CD4-positive, CD25-positive, alpha-beta regulatory T cell (primary cell): ENCODE data around the gene EMC8. TPM values are rescaled to one million over a fixed set of nuclear protein-coding genes. Genes with fewer than 3 reads are reported as not detected.

Experiments
- ATAC-seq, 2 donors: fragments of 150-1000 bp; cut with Tn5 transposase; one replicate each; pipeline ENCODE4 v1.10.0; 2021; ENCODE audit warnings: low read depth in 2 of 2, moderate number of reproducible peaks in 2 of 2, moderate library complexity in 1 of 2
- DNase-seq, 3 donors: peaks; one replicate each; pipeline versions ENCODE4 v3.0.0 to v3.0.0-alpha.2; 2012 to 2022; ENCODE audit warnings: mixed read lengths in 1 of 3
- H3K27ac ChIP-seq: one replicate; pipeline ENCODE4 v1.7.0; 2013; ENCODE audit warnings: mild to moderate bottlenecking, low read length; ENCODE audit not compliant: insufficient read depth, poor library complexity, severe bottlenecking
- H3K27me3 ChIP-seq: one replicate; pipeline ENCODE4 v1.7.0; 2013; ENCODE audit warnings: low read length; ENCODE audit not compliant: control insufficient read depth, insufficient read depth
- H3K36me3 ChIP-seq: one replicate; pipeline ENCODE4 v1.7.0; 2013; ENCODE audit warnings: mild to moderate bottlenecking, low read length, moderate library complexity; ENCODE audit not compliant: control insufficient read depth, insufficient read depth
- H3K4me1 ChIP-seq: 2 replicates; pipeline ENCODE4 v1.7.0; 2013; ENCODE audit warnings: mild to moderate bottlenecking, low read length; ENCODE audit not compliant: insufficient read depth, control insufficient read depth, poor library complexity, severe bottlenecking
- H3K4me3 ChIP-seq: one replicate; pipeline ENCODE4 v1.7.0; 2013; ENCODE audit warnings: low read depth, mild to moderate bottlenecking, low read length, moderate library complexity
- H3K9me3 ChIP-seq, 2 experiments: 1 replicate in 1 of 2; 2 replicates in 1 of 2; pipeline ENCODE4 v1.7.0; 2013; ENCODE audit warnings: low read length in 2 of 2, mild to moderate bottlenecking in 1 of 2, moderate library complexity in 1 of 2; ENCODE audit not compliant: control insufficient read depth in 2 of 2
- H3K27ac Mint-ChIP-seq, 3 donors: one replicate each; pipeline ENCODE4 v1.8.0; 2020 to 2022; ENCODE audit warnings: mild to moderate bottlenecking in 3 of 3, mixed read lengths in 3 of 3, moderate library complexity in 2 of 3
- H3K27me3 Mint-ChIP-seq: one replicate; pipeline ENCODE4 v1.8.0; 2022; ENCODE audit warnings: mild to moderate bottlenecking, mixed read lengths
- H3K36me3 Mint-ChIP-seq: one replicate; pipeline ENCODE4 v1.8.0; 2020; ENCODE audit warnings: mixed read lengths
- H3K4me1 Mint-ChIP-seq, 4 donors: one replicate each; pipeline ENCODE4 v1.8.0; 2020 to 2022; ENCODE audit warnings: mixed read lengths in 4 of 4, mild to moderate bottlenecking in 1 of 4
- H3K4me3 Mint-ChIP-seq, 4 donors: one replicate each; pipeline ENCODE4 v1.8.0; 2020 to 2022; ENCODE audit warnings: mild to moderate bottlenecking in 4 of 4, mixed read lengths in 4 of 4, moderate library complexity in 3 of 4
- H3K9me3 Mint-ChIP-seq, 7 donors: one replicate each; pipeline ENCODE4 v1.8.0; 2020 to 2022; ENCODE audit warnings: mixed read lengths in 7 of 7, mild to moderate bottlenecking in 3 of 7, moderate library complexity in 2 of 7
- polyA plus RNA-seq, 4 donors: library from polyadenylated mRNA; unstranded; fragments of 300-500 nt; fragmentation: Illumina TruSeq; gene quantifications; one replicate each; pipeline ENCODE4 v1.2.3, GENCODE V29; 2021
- total RNA-seq: library from RNA; stranded (reverse); gene quantifications from one replicate; pipeline ENCODE4 v1.2.3, GENCODE V29; 2022

The EMC8 gene
- total and polyA plus RNA-seq, 5 donors from 2014 or later = 23.7 to 36.9 (median 28.8) TPM

DNA sequence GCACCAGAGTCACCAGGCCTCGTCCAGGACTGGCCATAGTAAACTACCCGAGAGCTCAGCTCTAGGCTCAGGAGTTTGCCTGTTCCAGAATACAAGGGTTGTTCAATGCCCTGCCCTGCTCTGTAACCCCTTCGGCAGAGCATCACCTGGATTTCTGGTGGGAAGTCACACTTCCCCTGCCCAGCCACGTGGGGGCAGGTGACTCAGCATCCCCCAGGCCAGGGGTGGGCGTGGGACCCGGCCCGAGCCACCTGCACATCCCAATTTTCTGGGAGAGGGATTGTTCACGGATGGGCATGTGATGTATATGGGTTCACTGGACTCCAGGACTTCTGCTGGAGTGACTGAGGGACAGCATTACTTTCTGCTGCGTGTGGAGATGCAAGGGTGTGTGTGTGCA, 26.0 kb upstream of the EMC8 start:
- H3K27me3 Mint-ChIP-seq = peaks cover 4% of the 10 kb centered on the region

DNA sequence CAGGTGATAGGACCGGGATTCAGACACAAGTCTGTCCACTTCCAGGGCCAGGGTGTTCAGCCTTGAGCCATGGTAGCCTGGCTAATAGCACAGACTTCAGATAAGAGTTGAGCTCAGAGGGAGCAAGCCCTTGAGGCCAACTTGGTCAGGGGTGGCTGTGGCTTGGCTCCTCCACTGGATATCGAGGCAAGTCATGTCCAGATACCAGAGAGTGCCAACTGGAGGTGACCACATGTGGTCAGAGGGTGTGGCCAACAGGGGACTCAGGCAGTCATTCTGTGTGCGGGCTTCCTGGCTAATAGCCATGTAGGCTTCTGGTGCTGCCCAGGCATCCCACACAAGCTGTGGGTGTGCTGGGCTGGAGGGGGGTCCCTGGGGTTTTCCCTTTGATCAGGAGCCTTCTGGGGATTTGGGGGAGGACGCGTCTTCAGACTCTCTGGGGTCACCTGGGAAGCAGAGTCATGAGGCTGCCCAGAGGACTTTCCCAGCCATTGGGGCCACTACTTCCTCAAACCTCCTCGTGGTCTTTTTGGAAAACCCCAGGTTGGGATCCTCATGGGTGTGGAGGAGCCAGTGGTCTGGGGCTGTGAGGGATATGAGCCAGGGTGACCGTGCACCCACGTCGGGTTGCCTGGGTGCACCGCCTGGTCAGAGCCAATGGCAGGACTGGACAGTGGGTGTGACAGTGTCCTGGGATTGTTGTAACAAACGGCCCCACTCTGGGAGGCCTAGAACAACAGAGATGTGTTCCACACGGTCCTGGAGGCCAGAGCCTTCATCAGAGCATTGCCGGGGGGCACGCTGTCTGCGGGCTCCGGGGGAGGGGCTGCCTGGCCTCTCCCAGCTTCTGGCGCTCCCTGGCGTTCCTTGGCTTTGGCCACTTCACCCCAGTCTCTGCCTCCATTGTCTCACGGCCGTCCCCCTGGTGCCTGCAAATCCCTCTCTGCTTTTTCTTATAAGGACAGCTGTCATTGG, 25.1 kb upstream of the EMC8 start:
- no peaks in the 10 kb centered on the region for H3K36me3 ChIP-seq
- H3K9me3 Mint-ChIP-seq = peaks cover 0 to 4% (median 0%) of the 10 kb centered on the region in 7 donors
- no peak overlapping the region for H3K4me3 Mint-ChIP-seq
- ATAC-seq = no peak
- no peak overlapping the region for H3K27ac ChIP-seq
- H3K9me3 ChIP-seq = no peaks in the 10 kb centered on the region
- no peaks in the 10 kb centered on the region for H3K27me3 ChIP-seq
- H3K27me3 Mint-ChIP-seq = peaks cover 4% of the 10 kb centered on the region
- peaks cover 0 to 11% (median 0%) of the 10 kb centered on the region in 4 donors for H3K4me1 Mint-ChIP-seq
- no peaks in the 10 kb centered on the region for H3K36me3 Mint-ChIP-seq
- no peak overlapping the region for H3K27ac Mint-ChIP-seq
- H3K4me3 ChIP-seq = no peak overlapping the region
- peaks cover 1% of the 10 kb centered on the region for H3K4me1 ChIP-seq
- DNase-seq = no peak

More for the DNA sequence above, 26.0 kb upstream of the EMC8 start:
- ATAC-seq (no peak), DNase-seq (no peak)
- no peak overlapping the region for H3K27ac ChIP-seq
- Mint-ChIP-seq H3K9me3 (peaks cover 0 to 4% (median 0%) of the 10 kb centered on the region in 7 donors), H3K27ac (no peak overlapping the region), H3K36me3 (no peaks in the 10 kb centered on the region), H3K4me1 (peaks cover 0 to 12% (median 0%) of the 10 kb centered on the region in 4 donors), H3K4me3 (no peak overlapping the region)
- H3K27me3 ChIP-seq = no peaks in the 10 kb centered on the region
- H3K36me3 ChIP-seq = no peaks in the 10 kb centered on the region
- H3K4me3 ChIP-seq = no peak overlapping the region
- no peaks in the 10 kb centered on the region for H3K9me3 ChIP-seq
- peaks cover 3% of the 10 kb centered on the region for H3K4me1 ChIP-seq

DNA sequence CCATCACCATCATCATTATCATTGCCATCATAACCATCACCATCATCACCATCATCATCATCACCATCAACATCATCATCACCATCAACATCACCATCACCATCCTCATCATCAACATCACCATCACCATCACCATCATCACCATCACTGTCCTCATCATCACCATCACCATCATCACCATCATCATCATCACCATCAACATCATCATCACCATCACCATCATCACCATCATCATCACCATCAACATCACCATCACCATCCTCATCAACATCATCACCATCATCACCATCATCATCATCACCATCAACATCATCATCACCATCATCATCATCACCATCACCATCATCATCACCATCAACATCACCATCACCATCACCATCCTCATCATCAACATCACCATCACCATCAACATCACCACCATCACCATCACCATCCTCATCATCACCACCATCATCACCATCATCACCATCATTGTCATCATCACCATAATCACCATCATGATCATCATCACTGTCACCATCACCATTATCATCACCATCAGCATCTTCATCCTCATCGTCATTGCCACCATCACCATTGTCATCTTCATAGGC, 24.1 kb upstream of the EMC8 start:
- no peaks in the 10 kb centered on the region for H3K36me3 ChIP-seq
- no peak overlapping the region for H3K4me3 ChIP-seq
- Mint-ChIP-seq H3K9me3 (no peaks in the 10 kb centered on the region), H3K4me3 (no peak overlapping the region), H3K36me3 (no peaks in the 10 kb centered on the region), H3K27ac (no peak overlapping the region), H3K4me1 (peaks cover 0 to 6% (median 0%) of the 10 kb centered on the region in 4 donors), H3K27me3 (peaks cover 7% of the 10 kb centered on the region)
- no peak for ATAC-seq
- H3K4me1 ChIP-seq = no peaks in the 10 kb centered on the region
- no peak for DNase-seq
- no peak overlapping the region for H3K27ac ChIP-seq
- no peaks in the 10 kb centered on the region for H3K9me3 ChIP-seq
- H3K27me3 ChIP-seq = no peaks in the 10 kb centered on the region

DNA sequence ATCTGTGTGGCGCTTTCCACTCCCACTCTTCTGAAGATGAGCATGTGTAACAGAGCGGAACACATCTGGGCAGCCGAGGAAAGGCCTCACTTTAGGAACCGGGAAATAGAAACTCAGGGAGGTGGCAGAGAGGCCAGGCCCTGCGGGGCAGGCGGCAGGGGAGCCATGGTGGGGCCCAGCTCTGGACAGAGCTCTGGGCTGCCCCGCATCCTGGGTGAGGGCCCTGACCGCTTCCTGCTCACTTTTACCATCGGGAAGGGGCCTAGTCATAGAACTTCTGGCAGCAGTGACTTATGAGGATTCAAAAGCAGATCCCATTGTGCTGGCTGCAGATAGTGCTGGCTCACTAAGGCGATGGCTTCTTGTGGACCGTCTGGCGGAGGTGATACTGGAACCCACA, 22.8 kb upstream of the EMC8 start:
- H3K4me3 ChIP-seq = no peak overlapping the region
- H3K27ac ChIP-seq = no peak overlapping the region
- H3K4me1 Mint-ChIP-seq = peaks cover 0 to 6% (median 0%) of the 10 kb centered on the region in 4 donors
- no peaks in the 10 kb centered on the region for H3K9me3 ChIP-seq
- DNase-seq (no peak), ATAC-seq (no peak)
- no peaks in the 10 kb centered on the region for H3K9me3 Mint-ChIP-seq
- H3K36me3 ChIP-seq = no peaks in the 10 kb centered on the region
- H3K27ac Mint-ChIP-seq = no peak overlapping the region
- no peaks in the 10 kb centered on the region for H3K27me3 ChIP-seq
- no peaks in the 10 kb centered on the region for H3K4me1 ChIP-seq
- H3K36me3 Mint-ChIP-seq = no peaks in the 10 kb centered on the region
- peaks cover 8% of the 10 kb centered on the region for H3K27me3 Mint-ChIP-seq
- no peak overlapping the region for H3K4me3 Mint-ChIP-seq

DNA sequence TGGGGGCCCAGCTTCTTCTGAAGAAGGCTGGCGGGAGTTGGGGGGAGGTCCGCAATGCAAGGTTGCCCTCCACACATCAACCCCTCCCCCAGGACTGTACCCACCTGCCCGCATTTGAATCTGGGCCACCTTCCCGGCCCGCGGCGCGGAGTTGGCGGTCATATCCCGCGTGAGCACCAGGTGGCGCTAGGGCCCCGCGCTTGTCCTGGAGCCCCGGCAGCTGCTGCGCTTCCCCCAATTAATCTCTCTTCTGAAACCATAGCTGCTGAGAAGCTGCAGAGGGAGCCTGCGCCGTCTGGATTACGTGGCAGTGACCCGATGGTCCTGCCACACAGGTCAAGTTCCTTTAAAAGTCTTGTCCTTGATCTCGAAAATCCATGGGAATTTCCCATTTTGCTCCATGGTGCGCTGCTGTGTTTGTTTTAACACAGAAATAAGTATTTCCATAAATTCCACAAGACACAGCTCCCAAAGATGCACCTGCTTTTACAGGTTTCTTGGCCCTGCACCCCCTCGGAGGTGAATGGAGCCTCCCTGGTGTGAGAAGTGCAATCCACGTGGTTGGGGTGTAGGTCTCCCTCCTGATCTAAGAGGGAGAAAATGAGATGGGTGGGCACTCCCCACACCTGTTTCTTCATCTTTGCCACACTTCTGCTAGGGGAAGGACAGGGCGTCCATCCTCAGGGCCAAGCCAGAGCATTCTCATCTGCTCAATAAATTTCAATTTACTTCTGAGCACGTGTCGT, 22.2 kb upstream of the EMC8 start:
- Mint-ChIP-seq H3K27me3 (peaks cover 10% of the 10 kb centered on the region), H3K4me3 (peak overlapping the region in 1 of 4 donors; percentile 64), H3K27ac (no peak overlapping the region), H3K9me3 (no peaks in the 10 kb centered on the region), H3K4me1 (peaks cover 0 to 6% (median 0%) of the 10 kb centered on the region in 4 donors), H3K36me3 (no peaks in the 10 kb centered on the region)
- Histone ChIP-seq H3K36me3 (no peaks in the 10 kb centered on the region), H3K9me3 (no peaks in the 10 kb centered on the region), H3K27ac (no peak overlapping the region), H3K27me3 (no peaks in the 10 kb centered on the region), H3K4me3 (no peak overlapping the region), H3K4me1 (no peaks in the 10 kb centered on the region)
- ATAC-seq (peak; percentile 65 to 76), DNase-seq (peak; percentile 51 to 67 (median 58))

DNA sequence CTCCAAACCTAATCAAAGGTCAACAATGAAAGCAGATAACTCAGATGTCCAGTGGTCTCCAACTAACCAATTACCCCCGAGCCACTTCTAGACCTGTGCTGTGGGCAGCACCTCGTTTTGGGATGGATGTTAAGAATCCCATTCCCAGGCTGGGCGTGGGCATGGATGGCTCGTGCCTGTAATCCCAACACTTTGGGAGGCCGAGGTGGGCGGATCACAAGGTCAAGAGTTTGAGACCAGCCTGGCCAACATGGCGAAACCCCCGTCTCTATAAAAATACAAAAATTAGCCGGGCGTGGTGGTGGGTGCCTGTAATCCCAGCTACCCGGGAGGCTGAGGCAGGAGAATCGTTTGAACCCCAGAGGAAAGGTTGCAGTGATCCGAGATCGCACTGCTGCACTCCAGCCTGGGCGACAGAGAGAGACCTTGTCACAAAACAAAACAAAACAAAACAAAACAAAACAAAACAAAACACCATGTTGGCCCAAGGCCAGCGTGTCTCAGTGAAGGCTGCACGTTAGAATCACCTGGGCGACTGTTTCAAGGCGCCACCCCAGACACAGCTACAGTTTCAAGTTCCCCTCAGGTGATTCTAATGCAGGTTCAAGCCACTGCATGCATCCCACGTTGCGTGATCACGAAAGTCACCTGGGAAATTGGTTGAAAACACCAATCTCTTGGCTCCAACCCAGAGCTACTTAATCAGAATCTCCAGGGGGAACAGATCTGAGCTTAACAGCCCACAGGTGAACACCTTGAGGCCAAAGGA, 21.4 kb upstream of the EMC8 start:
- peaks cover 16% of the 10 kb centered on the region for H3K27me3 Mint-ChIP-seq
- Histone ChIP-seq H3K27ac (no peak overlapping the region), H3K36me3 (no peaks in the 10 kb centered on the region), H3K4me1 (no peaks in the 10 kb centered on the region), H3K9me3 (no peaks in the 10 kb centered on the region), H3K4me3 (no peak overlapping the region), H3K27me3 (no peaks in the 10 kb centered on the region)
- DNase-seq = no peak
- no peak overlapping the region for H3K27ac Mint-ChIP-seq
- peaks cover 0 to 6% (median 0%) of the 10 kb centered on the region in 4 donors for H3K4me1 Mint-ChIP-seq
- ATAC-seq = no peak
- H3K4me3 Mint-ChIP-seq = no peak overlapping the region
- H3K36me3 Mint-ChIP-seq = no peaks in the 10 kb centered on the region
- no peaks in the 10 kb centered on the region for H3K9me3 Mint-ChIP-seq

DNA sequence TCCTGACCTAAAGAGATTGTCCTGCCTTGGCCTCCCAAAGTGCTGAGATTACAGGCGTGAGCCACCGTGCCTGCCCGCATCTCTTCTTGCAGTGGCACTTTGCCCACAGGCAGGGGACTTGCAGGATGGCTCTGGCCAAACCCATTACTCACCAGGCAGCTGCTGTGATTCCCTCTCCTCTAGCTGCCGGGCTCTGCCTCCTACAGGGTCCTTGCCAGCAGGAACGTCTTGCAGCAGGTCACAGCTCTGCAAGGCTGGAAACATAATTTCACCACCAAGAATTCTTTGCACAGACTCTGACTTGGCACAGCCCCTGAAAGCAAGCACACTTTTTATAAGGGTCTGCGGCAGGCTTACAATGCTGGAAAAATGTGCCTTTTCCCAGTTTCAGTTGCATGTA, 20.4 kb upstream of the EMC8 start:
- no peak overlapping the region for H3K27ac Mint-ChIP-seq
- H3K36me3 ChIP-seq = no peaks in the 10 kb centered on the region
- H3K27me3 ChIP-seq = no peaks in the 10 kb centered on the region
- H3K4me3 ChIP-seq = no peak overlapping the region
- H3K9me3 Mint-ChIP-seq = no peaks in the 10 kb centered on the region
- H3K27me3 Mint-ChIP-seq = peaks cover 16% of the 10 kb centered on the region
- no peak overlapping the region for H3K27ac ChIP-seq
- H3K4me1 ChIP-seq = no peaks in the 10 kb centered on the region
- ATAC-seq (no peak), DNase-seq (no peak)
- H3K9me3 ChIP-seq = no peaks in the 10 kb centered on the region
- no peaks in the 10 kb centered on the region for H3K36me3 Mint-ChIP-seq
- no peak overlapping the region for H3K4me3 Mint-ChIP-seq
- peaks cover 0 to 6% (median 0%) of the 10 kb centered on the region in 4 donors for H3K4me1 Mint-ChIP-seq
